SK-N-SH (cell line): ENCODE results near the gene TULP3. TPM values are rescaled to one million over a fixed set of nuclear protein-coding genes. Genes with fewer than 3 reads are reported as not detected.

Experiments used
- CTCF ChIA-PET: fragments of 300-600, 350-600 bp; formaldehyde crosslinking; extraction: SDS; loops from one replicate; lab custom pipeline; 2021; lab: Yijun Ruan, JAX
- POLR2A ChIA-PET: fragments of 350-600 bp; sonication (Branson Sonifier 250); formaldehyde crosslinking; extraction: SDS; loops from one replicate; lab custom pipeline; 2020; ENCODE audit warnings: antibody characterized with exemption, inconsistent platforms; lab: Yijun Ruan, JAX
- DNase-seq: peaks from one replicate; pipeline ENCODE4 v3.0.0; 2012
- H2AFZ ChIP-seq: fragments of 200-600 bp; sonication (generic); 2 replicates; pipeline ENCODE4 v1.8.1; 2016; ENCODE audit warnings: antibody characterized with exemption, mild to moderate bottlenecking, low read depth
- H3F3A ChIP-seq: fragments of 200-600 bp; sonication (generic); replicated peaks from 2 replicates; pipeline ENCODE3; 2016; ENCODE audit warnings: antibody characterized with exemption, mild to moderate bottlenecking; ENCODE audit not compliant: insufficient read depth
- H3K27ac ChIP-seq, 2 experiments: fragments of 200-500 bp in 1 of 2; fragments of 200-600 bp in 1 of 2; sonication (Bioruptor generic) in 1 of 2; sonication (generic), shearing (Covaris generic) in 1 of 2; 2 replicates each; pipeline versions ENCODE4 v1.5.1 to v1.6.1; 2014 to 2016; ENCODE audit warnings: low read depth in 2 of 2, inconsistent platforms in 1 of 2, low read length in 1 of 2, mild to moderate bottlenecking in 1 of 2, mixed read lengths in 1 of 2
- H3K27me3 ChIP-seq: fragments of 200-600 bp; sonication (generic), shearing (Covaris generic); 2 replicates; pipeline ENCODE4 v1.6.1; 2016; ENCODE audit warnings: mixed run types; ENCODE audit not compliant: insufficient read depth
- H3K36me3 ChIP-seq, 2 experiments: fragments of 200-500 bp in 1 of 2; fragments of 200-600 bp in 1 of 2; sonication (Bioruptor generic) in 1 of 2; sonication (generic) in 1 of 2; replicated peaks in 1 of 2; 2 replicates each; pipeline versions ENCODE3 to v1.5.1; 2014 to 2016; ENCODE audit warnings: low read length in 1 of 2, mild to moderate bottlenecking in 1 of 2; ENCODE audit not compliant: insufficient read depth in 2 of 2, control insufficient read depth in 1 of 2
- H3K4me1 ChIP-seq, 2 experiments: fragments of 200-500 bp in 1 of 2; fragments of 200-600 bp in 1 of 2; sonication (Bioruptor generic) in 1 of 2; sonication (generic), shearing (Covaris generic) in 1 of 2; 2 replicates each; pipeline versions ENCODE4 v1.5.1 to v1.6.1; 2014 to 2016; ENCODE audit warnings: low read depth in 1 of 2, low read length in 1 of 2, mixed run types in 1 of 2; ENCODE audit not compliant: insufficient read depth in 2 of 2, control insufficient read depth in 1 of 2
- H3K4me2 ChIP-seq: fragments of 200-600 bp; sonication (generic), shearing (Covaris generic); 2 replicates; pipeline ENCODE4 v1.6.1; 2017; ENCODE audit warnings: mixed run types
- H3K4me3 ChIP-seq, 2 experiments: fragments of 200-500 bp in 1 of 2; fragments of 200-600 bp in 1 of 2; sonication (Bioruptor generic) in 1 of 2; sonication (generic), shearing (Covaris generic) in 1 of 2; 2 replicates each; pipeline versions ENCODE4 v1.5.1 to v1.8.1; 2014 to 2016; ENCODE audit warnings: low read depth in 2 of 2, inconsistent platforms in 1 of 2, low read length in 1 of 2, mild to moderate bottlenecking in 1 of 2, mixed read lengths in 1 of 2, moderate library complexity in 1 of 2
- H3K79me2 ChIP-seq: fragments of 200-600 bp; sonication (generic); 2 replicates; pipeline ENCODE4 v1.8.1; 2017; ENCODE audit warnings: mild to moderate bottlenecking; ENCODE audit not compliant: insufficient read depth
- H3K9ac ChIP-seq: fragments of 200-600 bp; sonication (generic); 2 replicates; pipeline ENCODE4 v1.6.1; 2017; ENCODE audit warnings: mixed run types
- H3K9me2 ChIP-seq: fragments of 200-600 bp; sonication (generic); 2 replicates; pipeline ENCODE4 v1.6.1; 2017; ENCODE audit warnings: mixed run types
- H3K9me3 ChIP-seq: fragments of 200-600 bp; sonication (generic); 2 replicates; pipeline ENCODE4 v1.6.1; 2017; ENCODE audit warnings: mixed run types, mild to moderate bottlenecking, moderate library complexity
- H4K20me1 ChIP-seq: fragments of 200-600 bp; sonication (generic); 2 replicates; pipeline ENCODE4 v1.6.1; 2017; ENCODE audit warnings: mild to moderate bottlenecking, mixed run types; ENCODE audit not compliant: insufficient read depth
- CHD2 ChIP-seq: fragments of 150-350 bp; IDR thresholded peaks from 2 replicates; pipeline ENCODE4 v1.6.1; 2018; ENCODE audit warnings: low read length; ENCODE audit not compliant: partially characterized antibody
- CTCF ChIP-seq: fragments of 200-600 bp; sonication (generic); IDR thresholded peaks from 2 replicates; pipeline ENCODE4 v1.6.1; 2017; ENCODE audit warnings: antibody characterized with exemption, mild to moderate bottlenecking, moderate library complexity
- FOXJ3 ChIP-seq: sonication (generic); formaldehyde crosslinking; IDR thresholded peaks from 2 replicates; pipeline ENCODE4 v1.5.1; 2020; ENCODE audit warnings: mild to moderate bottlenecking, missing genetic modification reagents
- IRF3 ChIP-seq: fragments of 150-350 bp; IDR thresholded peaks from 2 replicates; pipeline ENCODE4 v1.6.1; 2016; ENCODE audit warnings: mild to moderate bottlenecking, low read depth, low read length
- JUND ChIP-seq: IDR thresholded peaks from 2 replicates; pipeline ENCODE4 v1.4.0; 2012
- NRF1 ChIP-seq: IDR thresholded peaks from 2 replicates; pipeline ENCODE4 v1.6.1; 2012; ENCODE audit warnings: low read depth, mild to moderate bottlenecking, low read length
- REST ChIP-seq: IDR thresholded peaks from 2 replicates; pipeline ENCODE4 v1.6.1; 2012; ENCODE audit warnings: mild to moderate bottlenecking, low read depth, low read length, moderate library complexity
- RXRA ChIP-seq: IDR thresholded peaks from 2 replicates; pipeline ENCODE4 v1.4.0; 2012; ENCODE audit warnings: low read depth, mild to moderate bottlenecking, borderline replicate concordance
- SIN3A ChIP-seq: IDR thresholded peaks from 2 replicates; pipeline ENCODE4 v1.6.1; 2012; ENCODE audit warnings: low read depth, mild to moderate bottlenecking, low read length, moderate library complexity, borderline replicate concordance
- TAF1 ChIP-seq: IDR thresholded peaks from 2 replicates; pipeline ENCODE4 v1.6.1; 2012; ENCODE audit warnings: low read depth, mild to moderate bottlenecking, low read length, moderate library complexity, borderline replicate concordance
- TCF12 ChIP-seq: IDR thresholded peaks from 2 replicates; pipeline ENCODE4 v1.4.0; 2012
- WGBS: methylation state at CpG from one replicate; pipeline ENCODE4 v1.1.6; 2017; ENCODE audit warnings: low lambda C conversion rate; 5-methylcytosine and 5-hydroxymethylcytosine counted together
- polyA plus RNA-seq, 3 experiments: library from polyadenylated mRNA; depleted of rRNA; stranded (reverse); fragments of >200 nt; gene quantifications; 2 replicates each; pipeline ENCODE4 v1.2.3, GENCODE V29; 2012

TULP3 gene
- polyA plus RNA-seq, 1 of the 3 experiments (the other 2 are of a cell fraction), result 22.6 TPM

GRCh38 chr12:2895511-2895910 lies 4.8 kb downstream of the TULP3 start:
- TF ChIP-seq NRF1 (no peak), RXRA (no peak), CTCF (no peak), SIN3A (no peak), IRF3 (no peak), JUND (no peak)
- 86% methylated on average over 2 of the region's 2 CpGs for WGBS
- H3K4me3 ChIP-seq, result no peak overlapping the region
- H3K79me2 ChIP-seq, result peaks cover 94% of the 10 kb centered on the region
- peaks cover 23% of the 10 kb centered on the region for H3F3A ChIP-seq
- no peak overlapping the region for H3K9ac ChIP-seq
- H2AFZ ChIP-seq, result no peak overlapping the region
- H3K4me2 ChIP-seq, result no peak overlapping the region
- H3K36me3 ChIP-seq, result peaks cover 0 to 6% of the 10 kb centered on the region in 2 experiments
- no peaks in the 10 kb centered on the region for H3K27me3 ChIP-seq
- ChIA-PET CTCF (interaction anchor here (1.2 to 1.6 kb wide), 2 partner anchors 10 to 49 kb away, joined by 4 to 8 read pairs; no protein-coding TSS in a partner anchor), POLR2A (no interaction called here)
- H4K20me1 ChIP-seq, result peaks cover 56% of the 10 kb centered on the region
- H3K27ac ChIP-seq, result no peak overlapping the region
- peaks cover 5 to 22% of the 10 kb centered on the region in 2 experiments; a peak in 2 of 4 replicates for H3K4me1 ChIP-seq
- H3K9me2 ChIP-seq, result no peaks in the 10 kb centered on the region
- no peak for DNase-seq
- no peaks in the 10 kb centered on the region for H3K9me3 ChIP-seq

- 97% methylated on average over 5 of the region's 5 CpGs for WGBS
- Histone ChIP-seq H3K79me2 (peaks cover 98% of the 10 kb centered on the region), H3K9me3 (no peaks in the 10 kb centered on the region), H3K36me3 (peaks cover 0 to 6% of the 10 kb centered on the region in 2 experiments), H3K27ac (no peak overlapping the region), H2AFZ (no peak overlapping the region), H3F3A (peaks cover 11% of the 10 kb centered on the region), H3K4me3 (no peak overlapping the region), H3K4me1 (peaks cover 2 to 14% of the 10 kb centered on the region in 2 experiments; a peak in 3 of 4 replicates), H3K9me2 (no peaks in the 10 kb centered on the region), H4K20me1 (peaks cover 62% of the 10 kb centered on the region), H3K4me2 (no peak overlapping the region), H3K9ac (no peak overlapping the region), H3K27me3 (no peaks in the 10 kb centered on the region)
- POLR2A ChIA-PET, result no interaction called here
- CTCF ChIA-PET, result no interaction called here
- TF ChIP-seq REST (no peak), TCF12 (no peak), CHD2 (no peak), FOXJ3 (CRISPR knock-in tag) (no peak), TAF1 (no peak)
- no peak for DNase-seq
Measured at GRCh38 chr12:2897418-2897817, 6.7 kb downstream of the TULP3 start.
